GM19468 (cell line): ENCODE data around the gene ANKMY1.

Source experiments
- ATAC-seq: cut with Tn5 transposase; IDR thresholded peaks from one replicate; pipeline ENCODE4 v1.9.1; 2021; ENCODE audit warnings: mild to moderate bottlenecking, moderate library complexity, moderate number of reproducible peaks; ENCODE audit not compliant: unreplicated experiment; ENCODE audit errors: extremely low read depth

The ANKMY1 gene, protein sequence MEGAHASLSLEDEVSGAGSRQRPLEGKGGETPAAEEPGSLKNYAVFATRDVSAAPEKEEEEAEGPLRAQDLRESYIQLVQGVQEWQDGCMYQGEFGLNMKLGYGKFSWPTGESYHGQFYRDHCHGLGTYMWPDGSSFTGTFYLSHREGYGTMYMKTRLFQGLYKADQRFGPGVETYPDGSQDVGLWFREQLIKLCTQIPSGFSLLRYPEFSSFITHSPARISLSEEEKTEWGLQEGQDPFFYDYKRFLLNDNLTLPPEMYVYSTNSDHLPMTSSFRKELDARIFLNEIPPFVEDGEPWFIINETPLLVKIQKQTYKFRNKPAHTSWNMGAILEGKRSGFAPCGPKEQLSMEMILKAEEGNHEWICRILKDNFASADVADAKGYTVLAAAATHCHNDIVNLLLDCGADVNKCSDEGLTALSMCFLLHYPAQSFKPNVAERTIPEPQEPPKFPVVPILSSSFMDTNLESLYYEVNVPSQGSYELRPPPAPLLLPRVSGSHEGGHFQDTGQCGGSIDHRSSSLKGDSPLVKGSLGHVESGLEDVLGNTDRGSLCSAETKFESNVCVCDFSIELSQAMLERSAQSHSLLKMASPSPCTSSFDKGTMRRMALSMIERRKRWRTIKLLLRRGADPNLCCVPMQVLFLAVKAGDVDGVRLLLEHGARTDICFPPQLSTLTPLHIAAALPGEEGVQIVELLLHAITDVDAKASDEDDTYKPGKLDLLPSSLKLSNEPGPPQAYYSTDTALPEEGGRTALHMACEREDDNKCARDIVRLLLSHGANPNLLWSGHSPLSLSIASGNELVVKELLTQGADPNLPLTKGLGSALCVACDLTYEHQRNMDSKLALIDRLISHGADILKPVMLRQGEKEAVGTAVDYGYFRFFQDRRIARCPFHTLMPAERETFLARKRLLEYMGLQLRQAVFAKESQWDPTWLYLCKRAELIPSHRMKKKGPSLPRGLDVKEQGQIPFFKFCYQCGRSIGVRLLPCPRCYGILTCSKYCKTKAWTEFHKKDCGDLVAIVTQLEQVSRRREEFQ

GRCh38 chr2:240557808-240558207, at the start of gene ANKMY1:
TSS of gene ANKMY1 (minus strand) at chr2:240557988. CDS start at chr2:240557335, 653 bp downstream.
- no peak for ATAC-seq

DNA sequence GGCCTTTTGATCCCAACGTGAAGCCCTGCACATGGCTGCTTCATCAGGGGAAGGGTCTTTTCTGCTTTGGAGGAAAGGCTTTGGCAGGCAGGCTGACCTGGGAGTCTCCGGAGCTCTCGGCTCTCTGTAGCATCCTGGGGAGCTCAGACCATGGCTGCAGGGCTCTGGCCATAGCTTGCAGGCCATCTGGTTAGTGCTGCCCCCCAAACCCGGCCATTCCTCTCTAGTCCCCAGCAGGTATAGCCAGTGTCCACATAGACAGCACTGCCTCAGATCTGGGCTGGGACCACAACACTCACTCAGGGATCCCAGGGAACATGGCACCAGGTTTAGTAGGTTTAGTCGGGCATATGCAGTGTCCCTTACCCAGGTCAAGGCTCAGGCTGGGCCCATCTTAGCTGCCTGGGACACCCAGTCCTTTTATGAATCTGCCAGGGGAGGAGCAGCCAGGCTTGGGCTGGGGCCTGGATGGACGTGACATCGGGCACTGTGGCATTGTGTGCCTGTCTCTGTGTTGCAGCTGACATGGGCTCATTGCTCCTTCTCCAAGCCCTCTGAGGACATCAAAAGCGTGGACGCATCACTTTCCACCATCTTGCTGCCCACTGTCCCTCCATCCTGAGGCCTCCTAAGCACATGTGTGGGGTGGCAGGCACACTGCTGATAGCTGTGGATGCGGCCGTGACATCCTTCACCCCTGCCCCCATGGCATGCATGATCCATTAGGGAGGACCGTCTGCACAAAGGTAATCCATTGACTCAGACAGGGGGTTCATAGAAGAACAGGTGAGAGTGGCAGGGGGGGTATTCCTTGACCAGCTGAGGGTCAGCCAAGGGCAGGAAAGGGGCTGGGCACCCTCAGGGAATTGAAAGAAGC, 48.3 kb upstream of the ANKMY1 start:
- no peak for ATAC-seq

DNA sequence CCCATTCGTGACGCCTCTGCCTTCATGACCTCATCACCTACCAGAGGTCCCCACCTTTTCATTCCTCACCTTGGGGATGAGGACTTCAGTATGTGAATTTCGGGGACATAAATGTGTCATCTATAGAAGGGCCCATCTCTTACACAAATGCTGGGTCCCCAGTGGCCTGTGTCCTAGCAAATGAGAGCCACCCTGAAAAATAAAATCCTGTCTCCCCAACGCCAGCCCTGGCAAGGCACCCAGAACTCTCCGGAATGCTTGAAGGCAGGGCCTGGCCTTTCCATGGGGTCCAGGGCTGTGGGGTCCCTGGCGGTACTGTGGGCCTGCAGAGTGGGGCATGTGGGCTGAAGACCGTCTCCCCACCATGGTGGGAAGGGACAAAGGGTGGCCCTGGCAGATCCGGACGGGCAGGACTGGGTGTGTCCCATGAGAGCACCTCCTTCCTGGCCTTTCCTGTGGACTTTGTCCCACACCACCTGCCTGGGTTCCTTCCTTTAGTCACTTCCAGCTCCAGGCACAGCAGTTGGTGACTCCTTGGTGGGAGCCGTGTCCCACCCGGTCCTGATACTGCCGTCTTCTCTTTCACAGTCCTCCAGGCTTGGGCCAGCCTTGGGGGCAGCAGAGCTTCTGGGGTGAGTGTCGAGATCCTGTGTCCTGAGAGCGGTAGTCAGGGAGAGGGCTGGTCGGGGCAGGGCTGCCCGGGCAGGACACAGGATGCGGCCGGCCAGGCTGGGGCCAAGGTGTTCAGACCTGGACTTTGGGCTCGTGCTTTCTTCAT, 47.3 kb upstream of the ANKMY1 start:
- no peak for ATAC-seq

- ATAC-seq = no peak
Observed at GRCh38 chr2:240604291-240604938, 46.6 kb upstream of the ANKMY1 start.

DNA sequence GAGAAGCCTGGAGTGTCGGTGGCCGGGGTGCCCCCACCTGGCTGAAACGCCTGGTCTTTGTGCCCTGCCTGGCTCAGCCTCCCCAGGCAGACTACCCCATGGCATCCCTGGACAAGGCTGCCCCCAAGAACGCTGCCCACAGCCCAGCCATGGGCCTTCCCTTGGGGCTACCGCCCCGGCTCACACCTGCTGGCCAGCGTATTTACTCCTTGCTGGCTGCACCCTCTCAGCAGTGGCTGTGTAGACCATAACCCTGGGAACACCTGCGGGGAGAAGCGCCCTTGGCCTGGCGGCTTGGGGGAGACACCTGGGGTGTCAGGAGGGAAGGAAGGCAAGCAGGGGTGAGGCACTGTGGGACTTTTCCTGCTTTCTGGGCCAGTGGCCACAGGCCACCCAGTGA, 46.1 kb upstream of the ANKMY1 start:
- no peak for ATAC-seq

DNA sequence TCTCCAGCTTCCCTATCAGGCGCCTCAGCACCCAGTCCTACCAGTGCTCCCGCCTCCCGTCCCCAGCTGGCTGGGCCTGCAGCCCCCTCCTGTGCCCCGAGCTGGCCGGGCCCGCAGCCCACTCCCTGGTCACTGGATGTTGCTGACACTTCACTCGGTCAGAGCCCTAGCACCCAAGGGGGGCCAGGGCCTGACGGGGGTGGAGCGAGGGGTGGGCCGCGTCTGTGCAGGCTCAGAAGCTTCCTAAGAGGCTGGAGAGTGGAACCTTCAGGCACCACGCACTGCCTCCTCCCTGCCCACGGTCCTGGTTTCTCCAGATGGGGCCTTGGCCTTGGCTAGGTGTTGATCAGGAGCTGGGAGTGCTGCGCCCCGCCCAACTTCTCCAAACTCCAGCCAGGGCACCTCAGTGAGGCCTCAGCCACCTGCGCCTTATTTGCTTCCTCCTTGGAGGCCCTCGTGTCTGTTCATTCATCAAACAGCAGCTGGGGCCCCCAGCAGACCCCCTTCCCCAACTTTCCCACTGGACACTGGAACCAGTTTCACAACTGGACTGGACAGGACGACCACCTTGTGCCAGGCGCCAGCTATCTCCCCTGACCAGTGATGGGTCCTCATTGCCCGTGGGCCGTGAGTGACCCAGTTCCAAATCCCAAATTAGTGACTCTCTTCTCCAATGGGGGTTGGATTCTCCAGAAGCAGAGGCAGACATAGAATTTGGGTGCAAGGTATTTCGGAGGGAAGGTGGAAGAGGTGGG, 45.5 kb upstream of the ANKMY1 start:
- no peak for ATAC-seq

DNA sequence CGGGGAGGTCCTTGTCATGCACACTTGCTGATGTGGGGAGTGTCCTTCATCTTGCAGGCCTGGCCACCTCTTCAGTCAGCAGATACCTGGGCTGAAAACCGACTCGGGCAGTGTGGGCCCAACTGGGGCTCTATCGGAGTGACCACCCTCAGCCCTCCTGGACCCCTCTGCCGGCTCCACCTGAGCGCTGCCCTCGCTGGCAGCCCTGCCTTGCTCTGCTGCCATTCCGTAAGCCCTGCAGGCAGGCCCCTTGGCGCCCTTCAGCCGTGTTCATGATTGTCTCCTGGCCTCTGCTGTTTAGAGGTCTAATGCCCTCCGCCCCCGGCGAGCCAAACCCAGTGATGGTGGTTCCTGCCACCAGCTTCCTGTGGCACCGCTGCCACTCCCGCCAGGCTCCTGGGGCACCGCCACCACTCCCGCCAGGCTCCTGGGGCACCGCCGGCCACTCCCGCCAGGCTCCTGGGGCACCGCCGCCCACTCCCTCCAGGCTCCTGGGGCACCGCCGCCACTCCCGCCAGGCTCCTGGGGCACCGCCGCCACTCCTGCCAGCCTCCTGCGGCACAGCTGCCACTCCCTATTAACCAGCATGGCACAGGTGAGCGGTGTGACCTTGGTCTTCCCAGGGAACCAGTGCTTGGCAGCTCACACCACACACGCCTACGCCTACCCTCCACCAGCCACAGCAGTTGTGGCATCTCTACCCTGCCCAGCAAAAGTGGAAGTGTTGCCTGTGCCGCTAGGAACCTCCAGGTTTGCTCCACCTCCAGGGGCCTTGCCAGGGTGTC, 44.7 kb upstream of the ANKMY1 start:
- ATAC-seq = no peak

DNA sequence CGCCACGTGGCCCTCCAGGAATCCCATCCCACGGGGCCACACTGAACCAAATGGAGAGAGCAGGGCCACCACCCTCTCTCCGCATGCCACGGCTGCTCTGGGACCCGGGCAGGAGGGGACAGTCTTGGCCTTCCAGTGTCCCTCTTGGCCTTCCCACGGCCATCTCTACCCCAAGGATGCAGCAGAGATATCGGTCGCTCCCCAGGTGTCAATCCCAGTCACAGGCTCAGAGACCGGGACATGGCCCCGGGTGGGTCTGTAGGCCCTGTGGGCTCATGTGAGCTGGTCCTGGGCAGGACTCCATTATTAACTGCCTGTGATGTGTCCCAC, 44.0 kb upstream of the ANKMY1 start:
- ATAC-seq = no peak

- ATAC-seq = no peak
Observed at GRCh38 chr2:240601061-240601830, 43.5 kb upstream of the ANKMY1 start.

- ATAC-seq = no peak
Observed at GRCh38 chr2:240600451-240600961, 42.7 kb upstream of the ANKMY1 start.

- ATAC-seq = no peak
Observed at GRCh38 chr2:240599141-240599583, 41.4 kb upstream of the ANKMY1 start.

DNA sequence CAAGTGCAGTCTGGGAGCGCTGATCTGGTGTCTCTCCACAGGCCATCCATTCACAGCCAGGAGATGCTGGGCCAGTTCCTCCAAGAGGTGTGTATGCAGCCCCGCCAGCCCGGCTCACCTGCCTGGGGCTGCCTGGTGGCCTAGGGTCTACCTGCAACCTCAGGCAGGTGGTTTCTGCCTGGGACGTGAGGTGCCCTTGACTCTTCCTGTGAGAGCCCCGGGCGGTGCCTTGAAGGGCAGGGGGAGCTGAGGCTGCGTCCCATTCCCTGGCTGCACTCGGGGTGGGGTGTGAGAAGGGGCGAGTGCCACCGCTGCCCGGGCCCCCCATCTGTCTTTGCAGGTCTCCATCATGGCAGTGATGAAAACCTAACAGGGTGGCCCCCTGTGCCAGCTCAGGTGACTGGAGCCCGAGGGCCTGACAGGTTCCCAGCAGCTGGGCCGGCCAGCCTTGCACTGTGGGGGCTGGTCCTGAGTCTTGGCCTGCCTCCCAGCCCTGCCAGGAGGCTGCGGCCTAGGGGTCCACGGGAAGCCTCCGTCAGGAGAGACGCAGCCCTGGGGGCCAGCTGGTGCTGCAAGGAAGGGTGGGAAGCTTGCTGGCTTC, 40.6 kb upstream of the ANKMY1 start:
- ATAC-seq = no peak

DNA sequence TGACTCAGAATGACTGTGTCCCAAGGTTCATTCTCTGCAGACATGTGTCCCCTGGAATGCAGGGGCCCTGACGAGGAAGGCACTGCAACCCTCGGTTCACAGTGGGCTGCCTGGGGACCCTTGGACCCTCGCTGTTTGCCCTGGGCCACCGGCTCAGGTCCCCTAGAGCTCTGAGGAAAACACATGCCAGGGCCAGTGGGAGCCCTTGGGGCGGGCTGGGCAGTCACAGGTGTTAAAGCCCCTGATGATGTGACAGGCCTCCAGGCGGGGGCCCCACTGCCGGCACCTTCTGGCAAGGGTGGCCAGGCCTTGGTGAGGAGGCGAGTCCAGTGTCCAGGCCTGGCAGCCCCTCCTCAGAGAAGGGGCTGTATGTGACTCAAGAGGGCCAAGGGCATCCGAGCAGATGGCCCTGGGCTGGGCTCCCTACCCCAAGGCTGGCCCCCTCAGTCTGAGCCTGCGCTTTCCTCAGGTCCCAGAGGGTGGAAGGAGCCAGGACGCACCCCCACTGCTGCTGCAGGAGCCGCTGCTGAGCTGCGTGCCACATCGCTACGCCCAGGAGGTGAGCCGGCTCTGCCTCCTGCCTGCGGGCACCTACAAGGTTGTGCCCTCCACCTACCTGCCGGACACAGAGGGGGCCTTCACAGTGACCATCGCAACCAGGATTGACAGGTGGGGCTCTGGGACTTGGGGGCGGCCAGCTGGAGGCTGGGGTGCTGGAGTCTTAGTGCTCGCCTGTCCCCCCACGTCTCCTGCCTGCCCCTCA, 39.8 kb upstream of the ANKMY1 start:
- no peak for ATAC-seq

- ATAC-seq = no peak
Observed at GRCh38 chr2:240597054-240597418, 39.2 kb upstream of the ANKMY1 start.

GRCh38 chr2:240596491-240596931, 38.7 kb upstream of the ANKMY1 start:
- ATAC-seq = no peak
